ENCODE results near the gene DAGLA. TPM values are rescaled to one million over a fixed set of nuclear protein-coding genes. Genes with fewer than 3 reads are reported as not detected.
"Not testable (repeated sequence)": the region's sequence is repeated elsewhere in the genome, so short reads cannot be mapped to it uniquely, and the experiment has no call there.

The DAGLA gene
- total and polyA plus RNA-seq, 2 donors (not counting 3 experiments of a cell fraction or from before 2014, with no cell fraction given): 2.5 to 4.7 TPM

DNA sequence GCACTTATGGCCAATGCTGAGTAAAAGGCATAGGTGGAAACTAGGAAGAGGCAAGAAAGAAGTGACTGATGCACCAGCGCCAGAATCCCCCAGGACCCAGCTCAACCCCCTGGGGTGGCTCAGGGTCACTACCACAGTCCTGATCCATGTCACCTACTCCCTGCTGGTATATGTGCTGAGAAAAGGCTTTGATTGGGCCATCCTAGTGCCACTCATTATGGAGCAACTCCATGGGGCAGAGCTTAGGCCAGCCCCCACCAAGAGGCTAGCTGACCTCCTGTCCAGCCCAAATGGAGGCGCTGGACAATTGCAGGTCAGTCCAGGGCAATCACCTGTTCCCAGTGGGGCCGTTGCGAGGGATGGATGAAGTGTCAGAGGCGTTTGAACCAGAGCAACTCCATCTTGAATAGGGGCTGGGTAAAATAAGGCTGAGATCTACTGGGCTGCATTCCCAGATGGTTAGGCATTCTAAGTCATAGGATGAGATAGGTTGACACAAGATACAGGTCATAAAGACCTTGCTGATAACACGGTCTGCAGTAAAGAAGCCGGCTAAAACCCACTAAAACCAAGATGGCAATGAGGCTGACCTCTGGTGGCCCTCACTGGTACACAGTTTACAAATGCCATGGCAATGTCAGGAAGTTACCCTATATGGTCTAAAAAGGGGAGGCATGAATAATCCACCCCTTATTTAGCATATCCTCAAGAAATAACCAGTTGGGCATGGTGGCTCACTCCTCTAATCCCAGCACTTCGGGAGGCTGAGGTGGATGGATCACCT is 20.6 kb upstream of the DAGLA start:
- Histone ChIP-seq H3K9ac (replicated peaks; ENCODE audit: extremely low read depth, insufficient read depth, low read length) (no peak overlapping the region), H3K4me1 (ENCODE audit: control insufficient read depth, extremely low read depth, insufficient read depth, low read length) (no peaks in the 10 kb centered on the region), H3K9me3 (replicated peaks; ENCODE audit: control insufficient read depth, insufficient read depth, low read length) (no peaks in the 10 kb centered on the region), H3K79me2 (ENCODE audit: control insufficient read depth, insufficient read depth, low read length) (no peaks in the 10 kb centered on the region), H2AFZ (ENCODE audit: low read depth, low read length) (no peak overlapping the region), H3K9me1 (replicated peaks; ENCODE audit: control insufficient read depth, extremely low read depth, insufficient read depth, low read length) (no peaks in the 10 kb centered on the region), H3K4me2 (ENCODE audit: insufficient read depth, low read length) (no peak overlapping the region), H3K36me3 (ENCODE audit: control insufficient read depth in 2 of 2, extremely low read depth in 1 of 2, insufficient read depth in 2 of 2, low read length in 2 of 2) (no peaks in the 10 kb centered on the region), H3K27ac (ENCODE audit: insufficient read depth, low read depth, low read length) (no peak overlapping the region), H3K27me3 (ENCODE audit: control insufficient read depth in 2 of 2, insufficient read depth in 2 of 2, low read length in 2 of 2) (no peaks in the 10 kb centered on the region), H4K20me1 (replicated peaks; ENCODE audit: control insufficient read depth, extremely low read depth, insufficient read depth, low read length) (no peaks in the 10 kb centered on the region), H3K4me3 (replicated peaks in 1 of 3; ENCODE audit: insufficient read depth in 1 of 3, low read depth in 1 of 3, low read length in 3 of 3) (no peak overlapping the region)
- FAIRE-seq (no peak), DNase-seq (ENCODE audit: low read depth, low spot score) (no peak)
- ChIA-PET CTCF (interaction anchor here (1.6 to 2.4 kb wide), 2 partner anchors 21 to 74 kb away, joined by 5 to 6 read pairs; no protein-coding TSS in a partner anchor), POLR2A (no interaction called here)
- dilution Hi-C loops (cut with MboI; ENCODE audit: extremely low pct_ligation_motif_present, low sequenced_read_pairs) (no loop called here), intact Hi-C loops (cut with micrococcal nuclease) (no loop called here)
- no peak for TF ChIP-seq JUN (IDR thresholded peaks at IDR 0.05; ENCODE audit: borderline replicate concordance, insufficient read depth, insufficient read length, low read depth)
- TF ChIP-seq MYC (IDR thresholded peaks at IDR 0.05; ENCODE audit: low read depth, low read length): no peak
- BruUV-seq (replicated peaks): no TSS peak

DNA sequence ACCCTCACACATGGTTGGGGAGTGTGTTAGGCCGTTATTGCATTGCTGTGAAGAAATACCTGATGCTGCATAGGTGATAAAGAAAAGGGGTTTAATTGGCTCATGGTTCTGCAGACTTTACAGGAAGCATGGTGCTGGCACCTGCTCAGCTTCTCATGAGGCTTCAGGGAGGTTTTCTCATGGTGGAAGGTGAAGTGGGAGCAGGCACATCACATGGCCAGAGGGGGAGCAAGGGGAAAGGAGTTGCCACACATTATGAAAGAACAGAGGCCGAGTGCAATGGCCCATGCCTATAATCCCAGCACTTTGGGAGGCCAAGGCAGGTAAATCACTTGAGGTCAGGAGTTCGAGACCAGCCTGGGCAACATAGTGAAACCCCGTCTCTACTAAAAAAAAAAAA is 19.2 kb upstream of the DAGLA start:
- H3K4me3 ChIP-seq (replicated peaks in 1 of 3; ENCODE audit: insufficient read depth in 1 of 3, low read depth in 1 of 3, low read length in 3 of 3); H2AFZ ChIP-seq (ENCODE audit: low read depth, low read length); H3K4me1 ChIP-seq (ENCODE audit: control insufficient read depth, extremely low read depth, insufficient read depth, low read length); H3K36me3 ChIP-seq (ENCODE audit: control insufficient read depth in 2 of 2, extremely low read depth in 1 of 2, insufficient read depth in 2 of 2, low read length in 2 of 2); H4K20me1 ChIP-seq (replicated peaks; ENCODE audit: control insufficient read depth, extremely low read depth, insufficient read depth, low read length); DNase-seq (ENCODE audit: low read depth, low spot score); POLR2A ChIA-PET; H3K27me3 ChIP-seq (ENCODE audit: control insufficient read depth in 2 of 2, insufficient read depth in 2 of 2, low read length in 2 of 2); H3K4me2 ChIP-seq (ENCODE audit: insufficient read depth, low read length); H3K9me3 ChIP-seq (replicated peaks; ENCODE audit: control insufficient read depth, insufficient read depth, low read length); dilution Hi-C loops (cut with MboI; ENCODE audit: extremely low pct_ligation_motif_present, low sequenced_read_pairs); H3K9ac ChIP-seq (replicated peaks; ENCODE audit: extremely low read depth, insufficient read depth, low read length); intact Hi-C loops (cut with micrococcal nuclease); H3K27ac ChIP-seq (ENCODE audit: insufficient read depth, low read depth, low read length); H3K9me1 ChIP-seq (replicated peaks; ENCODE audit: control insufficient read depth, extremely low read depth, insufficient read depth, low read length); BruUV-seq (replicated peaks); H3K79me2 ChIP-seq (ENCODE audit: control insufficient read depth, insufficient read depth, low read length): not testable (repeated sequence)
- peak; percentile 21 for FAIRE-seq
- TF ChIP-seq, protein P1, sequence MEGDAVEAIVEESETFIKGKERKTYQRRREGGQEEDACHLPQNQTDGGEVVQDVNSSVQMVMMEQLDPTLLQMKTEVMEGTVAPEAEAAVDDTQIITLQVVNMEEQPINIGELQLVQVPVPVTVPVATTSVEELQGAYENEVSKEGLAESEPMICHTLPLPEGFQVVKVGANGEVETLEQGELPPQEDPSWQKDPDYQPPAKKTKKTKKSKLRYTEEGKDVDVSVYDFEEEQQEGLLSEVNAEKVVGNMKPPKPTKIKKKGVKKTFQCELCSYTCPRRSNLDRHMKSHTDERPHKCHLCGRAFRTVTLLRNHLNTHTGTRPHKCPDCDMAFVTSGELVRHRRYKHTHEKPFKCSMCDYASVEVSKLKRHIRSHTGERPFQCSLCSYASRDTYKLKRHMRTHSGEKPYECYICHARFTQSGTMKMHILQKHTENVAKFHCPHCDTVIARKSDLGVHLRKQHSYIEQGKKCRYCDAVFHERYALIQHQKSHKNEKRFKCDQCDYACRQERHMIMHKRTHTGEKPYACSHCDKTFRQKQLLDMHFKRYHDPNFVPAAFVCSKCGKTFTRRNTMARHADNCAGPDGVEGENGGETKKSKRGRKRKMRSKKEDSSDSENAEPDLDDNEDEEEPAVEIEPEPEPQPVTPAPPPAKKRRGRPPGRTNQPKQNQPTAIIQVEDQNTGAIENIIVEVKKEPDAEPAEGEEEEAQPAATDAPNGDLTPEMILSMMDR (IDR thresholded peaks at IDR 0.05; ENCODE audit: extremely low read depth in 1 of 2, insufficient read depth in 1 of 2, low read depth in 1 of 2, low read length in 2 of 2): peak in 1 of 2 donors; percentile 11
- CTCF ChIA-PET: interaction anchor here (1.0 to 2.4 kb wide), 3 partner anchors 30 to 72 kb away, joined by 3 to 6 read pairs (median 3); no protein-coding TSS in a partner anchor

Data from endothelial cell of umbilical vein (primary cell).